ENCODE results near the gene TJAP1.
A peak's percentile ranks its signal among the peaks of the same experiment; 100 is the strongest.

Gene TJAP1

GRCh38 chr6:43432009-43432945 is 45.1 kb upstream of the TJAP1 start:
- Histone ChIP-seq H2AK5ac (ENCODE audit: low read length) (no peak overlapping the region), H3K79me2 (ENCODE audit: control insufficient read depth, insufficient read depth, low read length, poor library complexity) (peaks cover 4% of the 10 kb centered on the region), H3K18ac (ENCODE audit: low read length) (peak overlapping the region; percentile 9), H2BK12ac (ENCODE audit: low read length) (no peak overlapping the region), H3K4me2 (ENCODE audit: low read length) (no peak overlapping the region), H3K9ac (ENCODE audit: low read length) (no peak overlapping the region), H4K91ac (ENCODE audit: low read depth, low read length) (no peak overlapping the region), H3K79me1 (ENCODE audit: low read length) (peaks cover 4% of the 10 kb centered on the region), H2AFZ (ENCODE audit: insufficient read depth, low read length, poor library complexity) (no peak overlapping the region), H3K4me1 (ENCODE audit: control insufficient read depth in 1 of 2, insufficient read depth in 2 of 2, low read length in 2 of 2) (peaks cover 3% of the 10 kb centered on the region in 2 experiments), H3K4me3 (ENCODE audit: low read depth, low read length) (no peak overlapping the region), H3K14ac (ENCODE audit: low read length) (no peak overlapping the region), H3K36me3 (ENCODE audit: control insufficient read depth in 1 of 2, insufficient read depth in 2 of 2, low read length in 2 of 2) (peaks cover 20 to 31% of the 10 kb centered on the region in 2 experiments), H3K27ac (ENCODE audit: low read depth, low read length) (no peak overlapping the region), H2BK120ac (ENCODE audit: insufficient read depth, low read length, poor library complexity) (no peak overlapping the region), H4K12ac (ENCODE audit: low read depth, low read length) (no peak overlapping the region), H3K23ac (ENCODE audit: low read length) (no peak overlapping the region), H2BK5ac (ENCODE audit: low read depth, low read length, poor library complexity) (no peak overlapping the region), H4K8ac (ENCODE audit: low read depth, low read length) (no peak overlapping the region), H3K4ac (ENCODE audit: low read depth, low read length) (no peak overlapping the region), H3K27me3 (ENCODE audit: insufficient read depth, low read length) (no peaks in the 10 kb centered on the region), H3K9me3 (ENCODE audit: insufficient read depth, low read depth, low read length) (no peaks in the 10 kb centered on the region)
- WGBS (ENCODE audit: extremely low coverage, insufficient coverage, insufficient read length) = no CpG with 5 or more reads among the region's 19 CpGs
- no peak for DNase-seq

GRCh38 chr6:43433148-43433547 is 44.2 kb upstream of the TJAP1 start:
- no peaks in the 10 kb centered on the region for H3K79me1 ChIP-seq (ENCODE audit: low read length)
- no peak overlapping the region for H3K14ac ChIP-seq (ENCODE audit: low read length)
- H3K27ac ChIP-seq (ENCODE audit: low read depth, low read length) = no peak overlapping the region
- H2AFZ ChIP-seq (ENCODE audit: insufficient read depth, low read length, poor library complexity) = no peak overlapping the region
- H3K4ac ChIP-seq (ENCODE audit: low read depth, low read length) = no peak overlapping the region
- H3K4me2 ChIP-seq (ENCODE audit: low read length) = no peak overlapping the region
- no peaks in the 10 kb centered on the region for H3K27me3 ChIP-seq (ENCODE audit: insufficient read depth, low read length)
- no peak overlapping the region for H4K12ac ChIP-seq (ENCODE audit: low read depth, low read length)
- H2BK5ac ChIP-seq (ENCODE audit: low read depth, low read length, poor library complexity) = no peak overlapping the region
- H3K4me3 ChIP-seq (ENCODE audit: low read depth, low read length) = peak overlapping the region; percentile 25
- H4K8ac ChIP-seq (ENCODE audit: low read depth, low read length) = no peak overlapping the region
- H3K9ac ChIP-seq (ENCODE audit: low read length) = no peak overlapping the region
- peaks cover 20 to 38% of the 10 kb centered on the region in 2 experiments for H3K36me3 ChIP-seq (ENCODE audit: control insufficient read depth in 1 of 2, insufficient read depth in 2 of 2, low read length in 2 of 2)
- H2BK12ac ChIP-seq (ENCODE audit: low read length) = no peak overlapping the region
- no peak overlapping the region for H3K18ac ChIP-seq (ENCODE audit: low read length)
- H2BK120ac ChIP-seq (ENCODE audit: insufficient read depth, low read length, poor library complexity) = no peak overlapping the region
- peak in 1 of 2 donors; percentile 19 for DNase-seq
- H3K23ac ChIP-seq (ENCODE audit: low read length) = no peak overlapping the region
- H3K4me1 ChIP-seq (ENCODE audit: control insufficient read depth in 1 of 2, insufficient read depth in 2 of 2, low read length in 2 of 2) = peaks cover 3% of the 10 kb centered on the region in 2 experiments
- WGBS (ENCODE audit: extremely low coverage, insufficient coverage, insufficient read length) = no CpG with 5 or more reads among the region's 8 CpGs
- H3K79me2 ChIP-seq (ENCODE audit: control insufficient read depth, insufficient read depth, low read length, poor library complexity) = no peaks in the 10 kb centered on the region
- no peaks in the 10 kb centered on the region for H3K9me3 ChIP-seq (ENCODE audit: insufficient read depth, low read depth, low read length)
- no peak overlapping the region for H4K91ac ChIP-seq (ENCODE audit: low read depth, low read length)
- no peak overlapping the region for H2AK5ac ChIP-seq (ENCODE audit: low read length)

DNA sequence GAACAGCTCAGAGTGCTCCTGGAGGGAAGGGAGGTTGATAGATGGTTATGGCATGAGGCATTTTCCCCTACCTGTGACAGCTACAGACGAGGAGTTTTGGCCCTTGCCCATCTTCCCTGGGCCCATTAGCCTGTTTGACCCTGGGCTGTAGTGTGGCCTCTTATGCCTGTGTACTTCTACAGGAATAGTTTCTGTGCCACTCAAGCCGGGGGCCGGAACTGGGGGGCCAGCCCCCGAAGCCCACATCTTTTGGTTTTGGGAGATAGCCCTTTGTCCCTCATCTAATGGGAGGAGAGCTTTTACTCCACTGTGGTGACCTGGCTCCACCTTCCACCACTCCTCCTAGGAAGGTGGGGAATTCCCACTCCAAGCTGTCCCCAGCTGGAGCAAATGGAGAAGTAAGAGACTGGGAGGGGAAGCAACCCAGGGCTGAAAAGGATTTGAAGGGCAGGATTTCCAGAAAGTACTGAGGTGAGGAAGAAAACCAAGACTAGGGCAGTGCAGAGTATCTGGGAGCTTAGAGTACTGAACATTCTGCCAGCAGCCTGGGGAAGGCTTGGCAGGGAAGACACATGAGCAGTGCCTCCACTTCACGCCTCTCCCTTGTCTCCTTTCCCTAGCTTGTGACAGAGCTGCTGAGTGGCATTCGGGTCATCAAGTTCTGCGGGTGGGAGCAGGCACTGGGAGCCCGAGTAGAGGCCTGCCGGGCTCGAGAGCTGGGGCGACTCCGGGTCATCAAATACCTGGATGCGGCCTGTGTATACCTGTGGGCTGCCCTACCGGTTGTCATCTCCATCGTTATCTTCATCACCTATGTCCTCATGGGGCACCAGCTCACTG is 43.1 kb upstream of the TJAP1 start:
- Histone ChIP-seq H3K4ac (ENCODE audit: low read depth, low read length) (no peak overlapping the region), H2AFZ (ENCODE audit: insufficient read depth, low read length, poor library complexity) (no peak overlapping the region), H3K27ac (ENCODE audit: low read depth, low read length) (no peak overlapping the region), H3K79me1 (ENCODE audit: low read length) (no peaks in the 10 kb centered on the region), H3K14ac (ENCODE audit: low read length) (no peak overlapping the region), H2AK5ac (ENCODE audit: low read length) (no peak overlapping the region), H2BK5ac (ENCODE audit: low read depth, low read length, poor library complexity) (no peak overlapping the region), H3K4me1 (ENCODE audit: control insufficient read depth in 1 of 2, insufficient read depth in 2 of 2, low read length in 2 of 2) (no peaks in the 10 kb centered on the region), H3K9me3 (ENCODE audit: insufficient read depth, low read depth, low read length) (no peaks in the 10 kb centered on the region), H2BK12ac (ENCODE audit: low read length) (no peak overlapping the region), H3K23ac (ENCODE audit: low read length) (no peak overlapping the region), H3K9ac (ENCODE audit: low read length) (no peak overlapping the region), H4K12ac (ENCODE audit: low read depth, low read length) (peak overlapping the region; percentile 36), H3K4me2 (ENCODE audit: low read length) (no peak overlapping the region), H3K79me2 (ENCODE audit: control insufficient read depth, insufficient read depth, low read length, poor library complexity) (no peaks in the 10 kb centered on the region), H4K91ac (ENCODE audit: low read depth, low read length) (no peak overlapping the region), H3K18ac (ENCODE audit: low read length) (no peak overlapping the region), H2BK120ac (ENCODE audit: insufficient read depth, low read length, poor library complexity) (no peak overlapping the region), H3K36me3 (ENCODE audit: control insufficient read depth in 1 of 2, insufficient read depth in 2 of 2, low read length in 2 of 2) (peaks cover 27 to 46% of the 10 kb centered on the region in 2 experiments), H3K27me3 (ENCODE audit: insufficient read depth, low read length) (no peaks in the 10 kb centered on the region), H3K4me3 (ENCODE audit: low read depth, low read length) (no peak overlapping the region), H4K8ac (ENCODE audit: low read depth, low read length) (no peak overlapping the region)
- WGBS (ENCODE audit: extremely low coverage, insufficient coverage, insufficient read length) = no CpG with 5 or more reads among the region's 15 CpGs
- DNase-seq = no peak

GRCh38 chr6:43434943-43435342 is 42.4 kb upstream of the TJAP1 start:
- no peak for DNase-seq
- no peak overlapping the region for H3K23ac ChIP-seq (ENCODE audit: low read length)
- H3K4me3 ChIP-seq (ENCODE audit: low read depth, low read length) = no peak overlapping the region
- no peak overlapping the region for H3K14ac ChIP-seq (ENCODE audit: low read length)
- no peak overlapping the region for H2AK5ac ChIP-seq (ENCODE audit: low read length)
- no CpG with 5 or more reads among the region's 4 CpGs for WGBS (ENCODE audit: extremely low coverage, insufficient coverage, insufficient read length)
- no peaks in the 10 kb centered on the region for H3K4me1 ChIP-seq (ENCODE audit: control insufficient read depth in 1 of 2, insufficient read depth in 2 of 2, low read length in 2 of 2)
- H2BK120ac ChIP-seq (ENCODE audit: insufficient read depth, low read length, poor library complexity) = no peak overlapping the region
- no peaks in the 10 kb centered on the region for H3K27me3 ChIP-seq (ENCODE audit: insufficient read depth, low read length)
- H4K12ac ChIP-seq (ENCODE audit: low read depth, low read length) = no peak overlapping the region
- no peak overlapping the region for H2AFZ ChIP-seq (ENCODE audit: insufficient read depth, low read length, poor library complexity)
- no peak overlapping the region for H3K4ac ChIP-seq (ENCODE audit: low read depth, low read length)
- H3K4me2 ChIP-seq (ENCODE audit: low read length) = no peak overlapping the region
- no peak overlapping the region for H3K18ac ChIP-seq (ENCODE audit: low read length)
- no peak overlapping the region for H2BK12ac ChIP-seq (ENCODE audit: low read length)
- H3K79me2 ChIP-seq (ENCODE audit: control insufficient read depth, insufficient read depth, low read length, poor library complexity) = no peaks in the 10 kb centered on the region
- no peaks in the 10 kb centered on the region for H3K9me3 ChIP-seq (ENCODE audit: insufficient read depth, low read depth, low read length)
- no peak overlapping the region for H4K91ac ChIP-seq (ENCODE audit: low read depth, low read length)
- H3K79me1 ChIP-seq (ENCODE audit: low read length) = no peaks in the 10 kb centered on the region
- peaks cover 31 to 46% of the 10 kb centered on the region in 2 experiments for H3K36me3 ChIP-seq (ENCODE audit: control insufficient read depth in 1 of 2, insufficient read depth in 2 of 2, low read length in 2 of 2)
- H3K27ac ChIP-seq (ENCODE audit: low read depth, low read length) = no peak overlapping the region
- H2BK5ac ChIP-seq (ENCODE audit: low read depth, low read length, poor library complexity) = no peak overlapping the region
- no peak overlapping the region for H4K8ac ChIP-seq (ENCODE audit: low read depth, low read length)
- no peak overlapping the region for H3K9ac ChIP-seq (ENCODE audit: low read length)

Data from trophoblast cell (in vitro differentiated cells and primary cell).